OCI-M2 (cell line): ENCODE data around the gene MFSD11.
"Not testable (repeated sequence)": the region's sequence is repeated elsewhere in the genome, so short reads cannot be mapped to it uniquely, and the experiment has no call there.

Experiments used
- DNase-seq: peaks from one replicate; lab custom pipeline; 2025; ENCODE audit not compliant: unreplicated experiment; lab: John Stamatoyannopoulos, UW

MFSD11 gene

GRCh38 chr17:76737676-76738467 lies at the start of gene MFSD11:
Gene MFSD11 (plus strand): TSS chr17:76738119. CDS start chr17:76738353, 234 bp downstream.
- DNase-seq = no peak

DNA sequence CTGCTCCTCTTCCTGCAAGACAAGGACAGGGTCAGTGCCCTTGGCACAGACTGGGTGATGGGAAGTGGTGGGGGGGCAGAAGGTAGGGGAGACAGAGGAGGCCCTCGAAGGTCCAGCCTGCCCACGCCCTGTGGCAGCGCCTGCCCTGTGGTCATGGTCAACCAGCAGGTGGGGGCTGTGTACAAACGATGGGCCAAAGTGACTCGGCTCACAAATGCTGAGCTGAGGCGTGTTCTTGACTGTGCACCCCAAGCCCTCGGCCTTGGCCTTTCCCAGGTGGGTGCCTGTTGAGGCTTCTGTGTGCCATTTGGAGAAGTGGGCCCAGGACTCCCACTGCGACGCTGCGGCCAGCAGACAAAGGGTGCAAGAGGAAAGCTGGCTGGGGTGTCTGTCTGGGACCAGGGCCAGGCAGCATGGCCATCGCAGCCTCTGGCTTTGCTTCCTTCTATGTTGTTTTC lies 49.7 kb upstream of the MFSD11 start:
- no peak for DNase-seq

DNA sequence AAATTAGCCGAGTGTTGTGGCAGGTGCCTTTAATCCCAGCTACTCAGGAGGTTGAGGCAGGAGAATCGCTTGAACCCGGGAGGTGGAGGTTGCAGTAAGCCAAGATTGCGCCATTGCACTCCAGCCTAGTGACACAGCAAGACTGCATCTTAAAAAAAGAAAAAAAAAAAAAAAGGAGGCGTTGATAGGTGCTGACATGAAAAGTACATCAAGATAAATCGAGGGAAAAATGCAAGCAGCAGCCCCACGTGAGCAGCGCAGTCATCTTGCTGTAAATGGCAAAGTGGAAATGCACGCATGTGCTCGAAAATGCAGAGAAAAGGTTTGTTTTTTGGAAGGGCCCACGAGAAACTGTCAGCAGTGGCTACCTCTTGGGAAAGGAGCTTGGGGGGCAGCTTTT lies 48.1 kb upstream of the MFSD11 start:
- no peak for DNase-seq

DNA sequence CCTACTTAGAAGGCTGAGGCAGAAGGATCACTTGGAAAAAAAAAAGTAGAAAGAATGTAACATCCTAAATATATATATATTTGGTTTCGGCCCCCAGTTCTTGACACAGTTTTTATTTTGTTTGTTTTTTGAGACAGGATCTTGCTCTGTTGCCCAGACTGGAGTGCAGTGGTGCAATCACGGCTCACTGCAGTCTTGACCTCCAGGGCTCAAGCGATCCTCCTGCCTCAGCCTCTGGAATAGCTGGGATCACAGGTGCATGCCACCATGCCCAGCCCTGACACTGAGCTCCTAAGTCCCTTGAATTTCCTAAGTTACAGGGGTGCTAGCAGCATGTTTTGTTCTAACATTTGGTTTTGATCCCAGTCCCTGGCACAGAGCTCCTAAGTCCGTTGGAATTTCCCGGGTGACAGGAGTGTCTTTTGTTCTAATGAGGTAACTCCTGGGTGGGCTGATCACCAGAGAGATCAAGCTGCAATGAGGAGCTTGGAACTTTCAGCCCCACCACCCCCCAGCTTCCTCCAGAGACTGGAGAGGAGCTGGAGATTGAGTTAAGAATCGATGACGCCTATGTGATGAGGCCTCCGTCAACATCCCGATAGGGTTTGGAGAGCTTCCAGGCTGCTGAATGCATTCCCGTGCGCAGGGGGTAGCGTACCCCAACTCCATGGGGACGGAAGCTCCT lies 47.2 kb upstream of the MFSD11 start:
- DNase-seq = no peak

DNA sequence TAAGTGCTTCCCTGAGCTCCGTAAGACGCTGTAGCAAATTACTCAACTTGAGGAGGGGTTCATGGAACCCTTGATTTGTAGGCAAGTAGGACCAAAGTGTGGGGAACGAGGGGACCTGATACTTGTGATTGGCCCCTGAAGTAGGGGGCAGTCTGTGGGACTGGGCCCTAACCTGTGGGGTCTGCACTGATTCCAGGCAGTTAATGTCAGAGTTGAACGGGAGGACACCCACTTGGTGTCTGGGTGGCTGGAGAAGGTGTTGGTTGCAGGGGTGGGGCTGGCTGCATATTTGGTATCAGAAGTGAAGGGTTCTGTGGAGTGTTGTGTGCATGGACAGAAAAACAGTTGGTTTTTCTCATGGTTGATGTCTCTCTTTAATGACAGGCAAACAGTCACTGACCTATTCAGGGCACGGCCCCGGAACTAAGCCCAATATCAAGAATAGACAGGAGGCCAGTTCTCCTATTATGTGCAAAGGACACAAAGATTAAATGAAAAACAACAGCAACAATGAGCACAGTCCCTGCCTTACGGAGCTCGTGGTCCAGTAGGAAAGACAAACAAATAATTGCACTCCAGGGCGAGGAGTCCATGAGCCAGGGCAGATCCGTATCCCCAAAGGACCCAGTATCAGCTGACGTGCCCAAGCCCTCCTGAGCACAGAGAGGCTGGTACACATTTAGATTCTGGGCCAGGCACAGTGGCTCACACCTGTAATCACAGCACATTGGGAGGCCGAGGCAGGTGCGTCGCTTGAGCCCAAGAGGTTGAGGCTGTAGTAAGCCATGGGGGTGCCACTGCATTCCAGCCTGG lies 46.3 kb upstream of the MFSD11 start:
- no peak for DNase-seq

DNA sequence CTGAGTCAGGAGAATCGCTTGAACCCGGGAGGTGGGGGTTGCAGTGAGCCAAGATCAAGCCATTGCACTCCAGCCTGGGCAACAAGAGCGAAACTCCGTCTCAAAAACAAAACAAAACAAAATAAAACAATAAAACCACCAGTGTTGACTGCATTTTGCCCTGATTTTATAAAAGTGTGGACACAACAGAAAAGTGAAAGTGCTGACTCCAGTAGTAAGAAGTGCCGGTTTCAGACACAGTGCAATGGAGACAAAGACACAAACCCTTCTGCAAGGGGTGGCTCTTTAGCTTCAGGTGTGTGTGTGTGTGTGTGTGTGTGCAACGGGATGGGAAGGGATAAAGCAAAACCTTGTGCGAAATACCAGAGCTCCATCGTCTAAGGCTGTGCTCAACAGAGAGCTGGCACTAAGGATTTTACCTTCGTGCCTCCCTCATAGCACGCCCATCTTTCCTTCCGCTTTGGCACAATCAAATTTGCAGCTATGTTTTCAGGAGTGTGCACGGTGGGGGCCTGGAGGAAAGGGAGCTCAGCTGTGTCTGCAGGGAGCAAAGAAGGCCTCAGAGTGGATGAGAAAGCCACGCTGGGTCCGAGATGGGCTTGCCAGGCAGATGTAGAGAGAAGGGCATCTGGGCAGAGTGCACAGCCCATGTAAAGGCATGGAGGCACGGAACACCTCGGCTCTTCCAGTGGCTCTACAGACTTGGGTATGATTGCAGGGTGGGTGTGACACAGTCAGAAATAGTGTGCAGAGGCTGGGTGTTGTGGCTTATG lies 42.7 kb upstream of the MFSD11 start:
- no peak for DNase-seq

- DNase-seq = no peak
These were observed 40.9 kb upstream of the MFSD11 start for GRCh38 chr17:76696763-76697701.

GRCh38 chr17:76697702-76698465 lies 40.0 kb upstream of the MFSD11 start:
- DNase-seq = no peak

- not testable (repeated sequence) for DNase-seq
These were observed 39.4 kb upstream of the MFSD11 start for GRCh38 chr17:76698466-76698977.

DNA sequence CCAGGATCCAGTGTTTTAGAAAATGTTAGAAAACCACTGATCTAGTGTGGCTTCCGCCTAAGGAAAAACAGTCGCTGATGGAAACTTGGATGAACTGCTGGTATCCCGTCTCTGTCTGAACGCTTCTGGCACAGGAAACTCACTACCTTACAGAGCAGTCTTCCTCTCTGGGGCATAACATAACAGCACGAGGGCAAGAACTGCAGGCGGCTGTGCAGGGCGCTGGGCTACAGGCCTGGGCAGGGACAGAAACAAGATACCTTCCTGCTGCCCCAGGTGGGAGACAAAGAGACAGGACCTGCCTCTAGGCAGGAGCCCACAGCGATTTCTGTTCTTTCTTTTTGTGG lies 37.7 kb upstream of the MFSD11 start:
- no peak for DNase-seq

- DNase-seq = no peak
These were observed 37.1 kb upstream of the MFSD11 start for GRCh38 chr17:76700617-76701470.

GRCh38 chr17:76701471-76701967 lies 36.4 kb upstream of the MFSD11 start:
- no peak for DNase-seq

GRCh38 chr17:76702076-76702475 lies 35.8 kb upstream of the MFSD11 start:
- no peak for DNase-seq

GRCh38 chr17:76702941-76703637 lies 34.8 kb upstream of the MFSD11 start:
- DNase-seq = no peak

DNA sequence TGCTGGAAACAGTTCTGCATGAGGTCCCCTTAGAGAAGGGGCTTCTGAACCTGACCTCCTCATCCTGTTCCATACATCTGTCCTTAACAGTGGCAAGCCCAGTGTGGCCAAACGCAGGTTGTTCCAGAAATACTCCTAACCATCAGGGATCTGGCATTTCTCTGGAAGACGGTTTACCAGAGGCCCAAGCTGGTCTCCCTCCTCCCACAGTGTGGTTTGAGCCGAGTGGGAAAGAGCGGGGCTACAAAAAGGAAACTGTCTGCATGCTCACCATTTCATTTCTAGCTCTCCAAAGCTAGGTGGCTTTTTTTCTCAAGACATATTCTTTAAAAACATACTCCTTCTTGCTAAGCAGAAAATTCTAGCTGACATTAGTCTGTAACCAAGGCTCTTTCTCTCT lies 33.1 kb upstream of the MFSD11 start:
- no peak for DNase-seq

DNA sequence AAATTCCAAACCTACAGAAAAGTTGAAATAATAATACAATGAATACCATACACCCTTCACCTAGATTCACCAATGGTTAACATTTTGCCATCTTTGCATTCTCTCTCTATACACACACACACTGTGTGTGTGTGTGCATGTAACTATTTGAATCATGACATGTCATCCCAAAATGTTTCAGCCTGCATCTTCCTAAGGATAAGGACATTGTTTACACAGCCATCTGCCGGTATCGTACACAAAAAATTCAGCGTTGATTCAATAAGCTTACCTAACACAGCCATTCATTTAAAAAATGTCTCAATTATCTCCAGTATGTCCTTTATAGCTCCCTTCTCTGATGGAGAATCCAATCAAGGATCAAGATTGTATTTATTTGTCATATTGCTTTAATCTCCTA lies 31.1 kb upstream of the MFSD11 start:
- DNase-seq = no peak
